ENCODE measurements around the gene TNFSF4. TPM values are rescaled to one million over a fixed set of nuclear protein-coding genes. Genes with fewer than 3 reads are reported as not detected.

The TNFSF4 gene
- total and polyA plus RNA-seq, 2 experiments from 2014 or later: 4.2 to 4.8 TPM

DNA sequence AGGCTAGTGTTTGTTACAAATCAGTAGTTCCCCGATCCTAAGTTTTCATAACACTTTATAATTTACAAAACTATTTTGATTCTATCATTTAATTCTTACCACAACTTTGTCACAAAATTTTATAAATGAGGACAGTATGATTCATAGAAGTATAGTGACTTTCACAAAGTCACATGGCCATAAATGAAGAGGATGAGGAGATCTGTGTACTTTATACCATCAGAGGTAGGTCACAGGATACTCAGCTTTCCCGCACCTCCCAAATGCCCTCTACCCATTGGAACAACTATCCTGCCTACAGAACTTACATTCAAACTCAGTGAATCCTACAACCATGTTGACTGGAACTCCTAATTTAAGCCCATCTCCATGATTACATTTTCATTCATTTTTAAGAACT is 56.3 kb downstream of the TNFSF4 start:
- Histone ChIP-seq H3K4me3 (no peak overlapping the region), H2AFZ (no peak overlapping the region), H3K9me2 (ENCODE audit: insufficient read depth) (no peaks in the 10 kb centered on the region), H3K4me1 (ENCODE audit: insufficient read depth) (peaks cover 7% of the 10 kb centered on the region), H3K9ac (no peak overlapping the region), H3K79me2 (ENCODE audit: insufficient read depth) (no peaks in the 10 kb centered on the region), H3K36me3 (ENCODE audit: low read depth) (no peaks in the 10 kb centered on the region), H3K9me3 (ENCODE audit: low read depth) (no peaks in the 10 kb centered on the region), H3K27ac (no peak overlapping the region), H3K27me3 (replicated peaks; ENCODE audit: insufficient read depth) (no peaks in the 10 kb centered on the region), H3F3A (ENCODE audit: insufficient read depth) (no peaks in the 10 kb centered on the region), H4K20me1 (ENCODE audit: insufficient read depth) (no peaks in the 10 kb centered on the region), H3K4me2 (ENCODE audit: unreplicated experiment) (no peak overlapping the region)
- 64 to 65% methylated on average over 2 of the region's 2 CpGs for WGBS, 2 experiments (ENCODE audit: low coverage in 1 of 2, low lambda C conversion rate in 2 of 2, missing lambda C conversion rate in 2 of 2)
- TF ChIP-seq EZH2 (IDR thresholded peaks at IDR 0.05; ENCODE audit: insufficient read depth, poor library complexity, severe bottlenecking): no peak
- no peak for TF ChIP-seq EZH2phosphoT487 (IDR thresholded peaks at IDR 0.05; ENCODE audit: insufficient read depth, low read depth)
- in situ Hi-C loops (cut with MboI): no loop called here
- DNase-seq: no peak

DNA sequence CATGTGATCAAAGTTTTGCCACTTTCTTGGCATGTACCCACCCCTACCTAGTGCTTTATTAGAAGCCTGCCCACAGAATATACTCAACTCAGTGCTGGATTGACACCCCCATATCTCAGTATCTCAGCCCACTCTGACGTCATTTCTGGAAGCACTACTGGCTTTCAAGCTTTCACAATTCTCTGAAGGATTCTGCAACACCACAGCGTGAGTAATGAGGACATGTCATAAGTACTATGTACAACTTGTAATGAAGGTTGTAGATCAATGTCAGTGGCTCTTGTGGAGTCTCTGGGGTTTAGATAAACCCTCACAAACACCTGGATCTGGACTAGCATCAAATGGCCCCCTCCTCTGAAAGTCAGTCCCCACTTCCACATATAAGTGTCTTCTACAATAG is 57.2 kb downstream of the TNFSF4 start:
- no peak overlapping the region for H3K4me3 ChIP-seq
- no peak overlapping the region for H2AFZ ChIP-seq
- H3K9me2 ChIP-seq (ENCODE audit: insufficient read depth): no peaks in the 10 kb centered on the region
- DNase-seq: peak; percentile 95
- H3K27me3 ChIP-seq (replicated peaks; ENCODE audit: insufficient read depth): no peaks in the 10 kb centered on the region
- peaks cover 7% of the 10 kb centered on the region for H3K4me1 ChIP-seq (ENCODE audit: insufficient read depth)
- H3K9ac ChIP-seq: no peak overlapping the region
- no peak overlapping the region for H3K4me2 ChIP-seq (ENCODE audit: unreplicated experiment)
- no peaks in the 10 kb centered on the region for H3F3A ChIP-seq (ENCODE audit: insufficient read depth)
- TF ChIP-seq EZH2 (IDR thresholded peaks at IDR 0.05; ENCODE audit: insufficient read depth, poor library complexity, severe bottlenecking) (no peak), EZH2phosphoT487 (IDR thresholded peaks at IDR 0.05; ENCODE audit: insufficient read depth, low read depth) (no peak)
- 18 to 21% methylated on average over 2 of the region's 2 CpGs for WGBS, 2 experiments (ENCODE audit: low coverage in 1 of 2, low lambda C conversion rate in 2 of 2, missing lambda C conversion rate in 2 of 2)
- in situ Hi-C loops (cut with MboI): no loop called here
- no peaks in the 10 kb centered on the region for H3K79me2 ChIP-seq (ENCODE audit: insufficient read depth)
- H3K9me3 ChIP-seq (ENCODE audit: low read depth): peaks cover 4% of the 10 kb centered on the region
- no peaks in the 10 kb centered on the region for H4K20me1 ChIP-seq (ENCODE audit: insufficient read depth)
- no peaks in the 10 kb centered on the region for H3K36me3 ChIP-seq (ENCODE audit: low read depth)
- no peak overlapping the region for H3K27ac ChIP-seq

DNA sequence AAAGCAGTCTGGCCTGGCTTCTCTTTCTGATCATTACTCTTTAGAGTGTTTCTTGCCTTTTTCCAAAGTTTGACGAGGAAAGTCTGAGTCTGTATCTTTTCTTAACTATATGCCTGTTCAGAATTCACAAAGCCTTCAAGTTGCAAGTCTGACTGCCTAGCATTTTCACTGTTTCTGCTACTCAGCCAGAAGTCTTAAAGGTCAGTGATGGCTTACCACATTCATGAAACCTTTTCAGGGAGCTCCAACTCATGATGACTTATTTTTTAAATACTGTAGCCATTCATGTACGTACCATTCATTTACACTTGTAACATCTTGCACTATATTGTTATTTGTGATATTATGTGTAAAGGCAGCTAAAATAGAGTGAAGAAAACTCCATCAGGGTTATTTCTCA is 58.2 kb downstream of the TNFSF4 start:
- Histone ChIP-seq H4K20me1 (ENCODE audit: insufficient read depth) (no peaks in the 10 kb centered on the region), H3K9me3 (ENCODE audit: low read depth) (peaks cover 4% of the 10 kb centered on the region), H3K36me3 (ENCODE audit: low read depth) (no peaks in the 10 kb centered on the region), H3F3A (ENCODE audit: insufficient read depth) (no peaks in the 10 kb centered on the region), H3K9ac (no peak overlapping the region), H3K9me2 (ENCODE audit: insufficient read depth) (no peaks in the 10 kb centered on the region), H2AFZ (no peak overlapping the region), H3K4me1 (ENCODE audit: insufficient read depth) (peaks cover 7% of the 10 kb centered on the region), H3K27ac (no peak overlapping the region), H3K27me3 (replicated peaks; ENCODE audit: insufficient read depth) (no peaks in the 10 kb centered on the region), H3K4me2 (ENCODE audit: unreplicated experiment) (no peak overlapping the region), H3K4me3 (no peak overlapping the region), H3K79me2 (ENCODE audit: insufficient read depth) (no peaks in the 10 kb centered on the region)
- WGBS, 2 experiments (ENCODE audit: low coverage in 1 of 2, low lambda C conversion rate in 2 of 2, missing lambda C conversion rate in 2 of 2): 74 to 80% methylated on average over 2 of the region's 2 CpGs
- peak; percentile 14 for DNase-seq
- TF ChIP-seq EZH2phosphoT487 (IDR thresholded peaks at IDR 0.05; ENCODE audit: insufficient read depth, low read depth): no peak
- TF ChIP-seq EZH2 (IDR thresholded peaks at IDR 0.05; ENCODE audit: insufficient read depth, poor library complexity, severe bottlenecking): no peak
- in situ Hi-C loops (cut with MboI): no loop called here

DNA sequence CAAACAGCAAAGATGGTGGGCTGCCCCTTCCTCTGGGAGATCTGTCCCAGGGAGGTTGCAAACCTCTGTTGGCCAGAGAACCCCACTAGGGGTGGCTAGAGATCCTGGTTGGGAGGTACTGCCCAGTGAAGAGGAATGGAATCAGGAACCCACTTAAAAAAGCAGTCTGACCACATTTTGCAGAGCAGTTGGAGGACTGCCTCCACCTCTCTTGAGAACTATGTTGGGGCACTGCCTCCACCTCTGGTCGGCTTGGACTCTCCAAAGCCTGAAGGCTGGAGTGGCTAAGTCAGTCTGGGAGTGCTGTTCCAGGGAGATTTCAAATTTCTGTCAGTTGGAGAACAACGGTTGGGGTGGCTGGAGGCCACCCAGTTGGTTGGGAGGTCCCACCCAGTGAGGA is 58.6 kb downstream of the TNFSF4 start:
- no peaks in the 10 kb centered on the region for H4K20me1 ChIP-seq (ENCODE audit: insufficient read depth)
- no peak for DNase-seq
- H2AFZ ChIP-seq: no peak overlapping the region
- H3K9ac ChIP-seq: no peak overlapping the region
- in situ Hi-C loops (cut with MboI): no loop called here
- no peak overlapping the region for H3K4me2 ChIP-seq (ENCODE audit: unreplicated experiment)
- H3K27me3 ChIP-seq (replicated peaks; ENCODE audit: insufficient read depth): no peaks in the 10 kb centered on the region
- no peaks in the 10 kb centered on the region for H3K9me2 ChIP-seq (ENCODE audit: insufficient read depth)
- 50 to 65% methylated on average over 2 of the region's 2 CpGs for WGBS, 2 experiments (ENCODE audit: low coverage in 1 of 2, low lambda C conversion rate in 2 of 2, missing lambda C conversion rate in 2 of 2)
- H3K9me3 ChIP-seq (ENCODE audit: low read depth): peaks cover 4% of the 10 kb centered on the region
- peaks cover 7% of the 10 kb centered on the region for H3K4me1 ChIP-seq (ENCODE audit: insufficient read depth)
- H3K27ac ChIP-seq: no peak overlapping the region
- no peak overlapping the region for H3K4me3 ChIP-seq
- H3F3A ChIP-seq (ENCODE audit: insufficient read depth): no peaks in the 10 kb centered on the region
- no peaks in the 10 kb centered on the region for H3K36me3 ChIP-seq (ENCODE audit: low read depth)
- TF ChIP-seq EZH2phosphoT487 (IDR thresholded peaks at IDR 0.05; ENCODE audit: insufficient read depth, low read depth) (no peak), EZH2 (IDR thresholded peaks at IDR 0.05; ENCODE audit: insufficient read depth, poor library complexity, severe bottlenecking) (no peak)
- no peaks in the 10 kb centered on the region for H3K79me2 ChIP-seq (ENCODE audit: insufficient read depth)

DNA sequence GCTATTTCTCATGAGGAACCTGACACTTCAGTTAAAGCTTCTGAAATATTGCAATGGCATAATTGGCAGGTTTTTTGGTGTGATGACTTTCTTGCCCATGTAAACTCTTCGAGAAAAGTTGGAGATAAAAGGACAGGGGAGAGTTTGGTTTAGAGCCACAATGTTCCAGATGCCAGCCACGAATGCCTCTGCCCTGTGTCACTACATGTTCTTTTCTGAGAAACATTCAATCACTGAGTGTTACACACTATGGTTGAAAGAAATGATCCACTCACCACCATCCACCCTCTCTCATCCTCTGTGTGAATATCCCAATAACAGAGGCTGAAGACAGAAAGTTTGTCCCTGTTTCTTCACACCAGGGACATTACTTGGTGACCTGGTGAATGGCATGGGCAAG is 66.4 kb downstream of the TNFSF4 start:
- Histone ChIP-seq H3K36me3 (ENCODE audit: low read depth) (no peaks in the 10 kb centered on the region), H3K27me3 (replicated peaks; ENCODE audit: insufficient read depth) (no peaks in the 10 kb centered on the region), H3K27ac (no peak overlapping the region), H2AFZ (no peak overlapping the region), H3K4me1 (ENCODE audit: insufficient read depth) (no peaks in the 10 kb centered on the region), H4K20me1 (ENCODE audit: insufficient read depth) (no peaks in the 10 kb centered on the region), H3K4me3 (no peak overlapping the region), H3K9me3 (ENCODE audit: low read depth) (peaks cover 4% of the 10 kb centered on the region), H3K9ac (no peak overlapping the region), H3K4me2 (ENCODE audit: unreplicated experiment) (no peak overlapping the region), H3K79me2 (ENCODE audit: insufficient read depth) (no peaks in the 10 kb centered on the region), H3K9me2 (ENCODE audit: insufficient read depth) (no peaks in the 10 kb centered on the region), H3F3A (ENCODE audit: insufficient read depth) (no peaks in the 10 kb centered on the region)
- in situ Hi-C loops (cut with MboI): no loop called here
- TF ChIP-seq EZH2phosphoT487 (IDR thresholded peaks at IDR 0.05; ENCODE audit: insufficient read depth, low read depth) (no peak), EZH2 (IDR thresholded peaks at IDR 0.05; ENCODE audit: insufficient read depth, poor library complexity, severe bottlenecking) (no peak)
- no peak for DNase-seq
- 37 to 47% methylated on average over 2 of the region's 2 CpGs for WGBS, 2 experiments (ENCODE audit: low coverage in 1 of 2, low lambda C conversion rate in 2 of 2, missing lambda C conversion rate in 2 of 2)
